ENCODE data around the gene IQSEC1.

The IQSEC1 gene

DNA sequence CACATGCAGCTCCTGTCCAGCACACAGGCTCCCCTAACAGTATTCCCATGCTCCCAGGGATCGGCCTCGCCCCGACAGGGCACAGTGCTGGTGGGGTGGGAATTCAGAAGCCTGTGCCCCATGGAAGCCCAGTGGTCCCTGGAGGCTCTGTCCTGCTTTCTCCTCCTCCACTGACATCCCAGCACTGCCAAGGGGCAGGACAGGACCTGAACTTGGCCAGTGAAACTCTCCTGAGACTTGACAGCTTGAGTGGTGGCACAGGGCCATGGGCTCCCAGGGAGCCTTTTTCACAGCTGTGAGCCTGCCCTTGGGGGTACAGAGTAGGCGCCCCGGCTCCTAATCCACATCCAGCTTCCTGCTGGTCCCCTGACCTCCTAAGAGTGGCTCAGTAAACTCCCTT is 38.4 kb downstream of the IQSEC1 start:
- in situ Hi-C loops (cut with MboI; ENCODE audit: low sequenced_read_pairs, unreplicated experiment) = no loop called here
- DNase-seq (ENCODE audit: low spot score) = no peak
- TF ChIP-seq, protein P1, sequence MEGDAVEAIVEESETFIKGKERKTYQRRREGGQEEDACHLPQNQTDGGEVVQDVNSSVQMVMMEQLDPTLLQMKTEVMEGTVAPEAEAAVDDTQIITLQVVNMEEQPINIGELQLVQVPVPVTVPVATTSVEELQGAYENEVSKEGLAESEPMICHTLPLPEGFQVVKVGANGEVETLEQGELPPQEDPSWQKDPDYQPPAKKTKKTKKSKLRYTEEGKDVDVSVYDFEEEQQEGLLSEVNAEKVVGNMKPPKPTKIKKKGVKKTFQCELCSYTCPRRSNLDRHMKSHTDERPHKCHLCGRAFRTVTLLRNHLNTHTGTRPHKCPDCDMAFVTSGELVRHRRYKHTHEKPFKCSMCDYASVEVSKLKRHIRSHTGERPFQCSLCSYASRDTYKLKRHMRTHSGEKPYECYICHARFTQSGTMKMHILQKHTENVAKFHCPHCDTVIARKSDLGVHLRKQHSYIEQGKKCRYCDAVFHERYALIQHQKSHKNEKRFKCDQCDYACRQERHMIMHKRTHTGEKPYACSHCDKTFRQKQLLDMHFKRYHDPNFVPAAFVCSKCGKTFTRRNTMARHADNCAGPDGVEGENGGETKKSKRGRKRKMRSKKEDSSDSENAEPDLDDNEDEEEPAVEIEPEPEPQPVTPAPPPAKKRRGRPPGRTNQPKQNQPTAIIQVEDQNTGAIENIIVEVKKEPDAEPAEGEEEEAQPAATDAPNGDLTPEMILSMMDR (IDR thresholded peaks at IDR 0.05; ENCODE audit: borderline replicate concordance, control extremely low read depth, extremely low read depth, insufficient read depth, missing control alignments) = no peak

DNA sequence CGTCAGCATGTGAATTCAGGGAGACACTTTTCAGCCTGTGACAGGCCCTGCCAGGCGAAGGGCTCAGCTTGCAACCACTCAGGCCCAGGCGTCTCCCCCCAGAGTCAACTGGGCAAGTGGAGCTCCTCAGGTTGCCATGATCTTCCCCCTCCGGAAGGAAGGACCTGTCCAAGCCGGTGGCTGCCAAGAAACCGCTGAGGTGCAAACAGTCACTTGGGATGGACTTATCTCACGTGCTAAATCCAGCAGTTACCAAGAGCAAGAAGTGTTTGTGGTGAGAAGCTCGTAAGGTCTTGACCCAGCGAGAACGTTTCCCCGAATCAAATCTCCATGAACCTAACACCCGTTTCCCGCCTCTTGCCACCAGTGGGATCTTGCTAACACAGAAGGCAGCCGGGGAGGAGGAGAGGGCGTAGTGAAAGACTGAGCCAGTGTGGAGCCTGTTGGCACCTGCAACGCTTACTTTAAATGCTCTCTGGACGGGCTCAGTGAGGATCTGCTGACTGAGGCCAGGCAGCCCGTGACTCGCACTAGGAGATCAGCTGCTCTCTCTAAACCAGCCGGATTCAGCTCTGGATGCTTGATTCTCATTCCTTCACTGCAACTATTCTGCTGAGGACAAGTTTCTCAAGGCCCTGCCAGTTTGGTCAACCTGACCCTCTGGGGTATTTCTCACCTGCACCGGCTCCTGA is 39.0 kb downstream of the IQSEC1 start:
- TF ChIP-seq, protein P1 (IDR thresholded peaks at IDR 0.05; ENCODE audit: borderline replicate concordance, control extremely low read depth, extremely low read depth, insufficient read depth, missing control alignments) = no peak
- DNase-seq (ENCODE audit: low spot score) = no peak
- in situ Hi-C loops (cut with MboI; ENCODE audit: low sequenced_read_pairs, unreplicated experiment) = no loop called here

DNA sequence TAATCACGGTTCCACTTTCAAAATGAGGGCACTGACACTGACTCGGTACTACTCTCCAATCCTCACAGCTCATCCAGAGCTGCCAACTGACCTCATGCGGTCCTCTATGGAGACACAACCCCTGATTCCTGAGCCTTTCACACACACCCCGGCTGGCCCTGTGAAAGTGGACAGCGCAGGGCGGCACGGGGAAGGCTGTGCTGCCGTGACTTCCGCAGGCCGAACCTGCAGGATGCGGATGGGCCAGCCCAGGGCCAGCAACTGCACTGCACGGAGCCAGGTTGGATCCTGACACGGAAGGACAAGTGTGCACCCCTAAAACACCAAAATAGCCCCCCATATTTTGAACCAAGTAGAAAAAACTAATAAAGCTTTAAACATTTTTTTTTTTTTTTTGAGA is 41.0 kb downstream of the IQSEC1 start:
- TF ChIP-seq, protein P1 (IDR thresholded peaks at IDR 0.05; ENCODE audit: borderline replicate concordance, control extremely low read depth, extremely low read depth, insufficient read depth, missing control alignments) = no peak
- no peak for DNase-seq (ENCODE audit: low spot score)
- in situ Hi-C loops (cut with MboI; ENCODE audit: low sequenced_read_pairs, unreplicated experiment) = no loop called here

DNA sequence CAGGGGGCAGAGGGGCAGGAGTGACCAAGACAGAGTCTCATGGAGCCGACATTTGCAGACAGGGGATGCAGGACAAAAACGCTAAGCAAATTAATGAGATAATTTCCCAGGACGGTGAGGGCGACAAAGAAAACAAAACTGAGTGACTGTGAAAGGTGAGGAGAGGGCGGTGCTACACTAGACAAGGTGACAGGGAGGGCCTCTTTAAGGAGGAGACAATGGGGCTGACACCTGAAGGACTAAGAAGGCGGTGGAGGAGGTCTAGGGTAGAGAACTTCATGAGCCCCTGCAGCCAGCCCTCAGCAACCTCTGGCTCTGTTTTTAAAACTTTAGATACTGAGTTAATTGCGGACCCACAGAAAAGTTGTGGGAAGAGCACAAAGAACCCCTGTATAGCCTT is 41.6 kb downstream of the IQSEC1 start:
- TF ChIP-seq, protein P1 (IDR thresholded peaks at IDR 0.05; ENCODE audit: borderline replicate concordance, control extremely low read depth, extremely low read depth, insufficient read depth, missing control alignments) = no peak
- in situ Hi-C loops (cut with MboI; ENCODE audit: low sequenced_read_pairs, unreplicated experiment) = no loop called here
- no peak for DNase-seq (ENCODE audit: low spot score)

DNA sequence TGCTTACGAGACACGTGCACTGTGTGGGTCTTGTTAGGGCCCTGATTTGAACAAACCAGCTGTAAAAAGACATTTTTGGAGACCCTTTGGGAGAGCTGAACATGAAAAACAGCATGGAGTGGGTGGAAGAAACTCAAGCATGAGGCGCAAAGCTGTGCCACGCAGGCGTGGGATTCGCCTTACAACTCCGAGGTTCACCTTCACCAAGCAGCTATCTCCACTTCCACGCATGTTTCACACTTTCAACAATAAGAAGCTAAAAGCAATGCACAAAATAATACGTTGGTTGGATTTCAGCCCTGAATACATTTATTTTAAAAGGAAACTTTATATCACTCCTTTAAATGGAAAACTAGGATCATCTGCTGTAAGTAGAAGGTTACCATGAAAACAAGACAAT is 42.5 kb downstream of the IQSEC1 start:
- in situ Hi-C loops (cut with MboI; ENCODE audit: low sequenced_read_pairs, unreplicated experiment) = no loop called here
- no peak for DNase-seq (ENCODE audit: low spot score)
- TF ChIP-seq, protein P1 (IDR thresholded peaks at IDR 0.05; ENCODE audit: borderline replicate concordance, control extremely low read depth, extremely low read depth, insufficient read depth, missing control alignments) = no peak

DNA sequence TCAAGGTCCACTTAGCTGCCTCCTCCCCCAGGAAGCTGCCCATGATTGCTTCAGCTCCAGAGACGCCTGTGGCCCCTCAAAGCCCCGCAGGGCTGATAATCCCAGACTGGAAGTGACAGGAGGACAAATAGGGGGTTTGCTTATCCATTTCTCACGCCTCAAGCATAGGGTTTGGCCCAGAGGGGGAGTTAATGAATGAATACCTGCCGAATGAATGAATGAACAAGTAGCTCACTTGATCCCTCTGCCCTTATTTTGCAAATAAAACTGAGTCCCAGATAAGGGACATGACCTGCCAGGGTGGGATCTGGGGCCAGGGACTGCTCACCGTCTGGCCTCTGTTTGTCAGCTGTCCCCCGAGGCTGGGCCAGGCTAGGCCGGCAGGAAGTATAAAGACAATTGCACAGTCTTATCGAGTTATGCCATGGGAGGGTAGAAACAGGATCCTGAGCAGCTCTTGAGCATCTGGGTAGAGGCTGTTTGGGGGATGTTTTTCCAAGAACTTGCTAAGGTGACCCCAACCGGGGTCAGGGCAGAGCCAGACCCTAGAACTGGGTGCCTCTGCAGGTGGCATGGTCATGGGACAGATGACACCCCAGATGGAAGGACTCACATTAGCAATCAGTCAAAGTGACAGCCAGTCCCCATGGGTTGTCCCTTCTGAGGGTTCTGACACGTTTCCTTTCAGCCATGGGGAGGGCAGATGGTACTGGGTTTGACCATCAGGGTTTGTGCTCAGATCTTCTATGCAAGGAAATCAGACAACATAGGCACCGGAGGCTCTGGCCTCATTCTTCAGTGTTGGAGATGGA is 45.0 kb downstream of the IQSEC1 start:
- TF ChIP-seq, protein P1 (IDR thresholded peaks at IDR 0.05; ENCODE audit: borderline replicate concordance, control extremely low read depth, extremely low read depth, insufficient read depth, missing control alignments) = no peak
- in situ Hi-C loops (cut with MboI; ENCODE audit: low sequenced_read_pairs, unreplicated experiment) = no loop called here
- DNase-seq (ENCODE audit: low spot score) = no peak

Measured in GM13976 (cell line).